NCI-H2227 (cell line): ENCODE results near the gene SERTM2.

ENCODE experiments used
- DNase-seq: peaks from one replicate; lab custom pipeline; 2025; ENCODE audit not compliant: unreplicated experiment; lab: John Stamatoyannopoulos, UW

The SERTM2 gene

DNA sequence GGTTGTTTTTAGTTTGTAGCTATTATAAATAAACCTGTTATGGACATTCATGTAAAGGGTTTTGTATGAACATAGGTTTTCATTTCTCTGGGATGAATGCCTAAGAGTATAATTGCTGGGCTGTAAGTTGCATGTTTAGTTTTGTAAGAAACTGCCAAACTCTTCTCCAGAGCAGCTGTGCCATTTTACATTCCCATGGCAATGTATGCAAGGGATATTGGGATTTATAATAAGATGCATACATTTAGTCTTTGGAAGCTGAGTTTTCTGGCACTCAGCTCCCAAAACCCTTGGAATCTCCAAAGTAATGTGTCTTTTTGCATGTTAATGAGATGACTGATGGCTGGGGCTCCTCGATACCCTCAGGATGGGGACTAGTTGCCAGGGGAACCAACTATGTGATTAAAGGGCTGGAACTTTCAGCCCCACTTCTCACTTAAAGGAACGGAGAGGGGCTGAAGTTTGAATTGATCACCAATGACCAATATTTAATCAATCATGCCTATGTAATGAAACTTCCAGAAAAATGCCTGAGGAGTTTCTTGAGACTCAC, 44.0 kb downstream of the SERTM2 start:
- DNase-seq, result no peak

DNA sequence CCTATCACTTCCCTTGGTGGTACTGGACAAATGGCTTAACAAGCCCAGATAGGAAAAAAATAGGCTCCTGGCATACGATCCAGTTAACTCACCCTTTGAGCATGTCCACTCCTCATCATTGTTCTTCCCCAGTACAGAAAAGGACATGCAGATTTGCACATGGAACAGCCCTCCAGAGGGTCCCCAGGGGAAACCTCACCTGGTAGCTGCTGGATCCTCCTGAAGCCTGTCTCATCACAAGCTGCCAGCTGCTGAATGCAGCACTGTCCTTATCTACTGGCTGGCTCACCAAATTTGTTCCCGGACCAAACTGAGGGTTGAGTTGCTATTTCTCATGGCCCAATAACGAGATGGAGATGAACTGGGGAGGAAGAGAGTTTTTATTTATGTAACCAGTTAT, 49.4 kb downstream of the SERTM2 start:
- no peak for DNase-seq

DNA sequence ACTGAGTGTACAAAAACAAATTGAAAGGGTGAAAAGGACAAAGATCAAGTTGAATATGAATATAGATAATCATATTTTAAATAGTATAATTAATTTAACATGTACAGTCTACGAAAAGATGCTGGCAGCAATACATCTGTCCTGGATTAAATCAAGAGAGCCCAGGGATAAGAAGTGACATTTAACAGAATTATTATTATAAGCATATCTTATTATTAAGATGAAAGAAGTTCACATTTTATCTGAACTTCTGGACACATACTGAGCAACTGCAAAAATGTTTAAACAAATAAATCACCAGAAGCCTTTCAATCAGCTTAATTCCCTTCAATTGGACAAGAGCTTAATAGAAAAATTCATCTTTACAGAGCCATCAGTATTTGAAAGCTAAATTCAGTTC, 50.4 kb downstream of the SERTM2 start:
- no peak for DNase-seq

DNA sequence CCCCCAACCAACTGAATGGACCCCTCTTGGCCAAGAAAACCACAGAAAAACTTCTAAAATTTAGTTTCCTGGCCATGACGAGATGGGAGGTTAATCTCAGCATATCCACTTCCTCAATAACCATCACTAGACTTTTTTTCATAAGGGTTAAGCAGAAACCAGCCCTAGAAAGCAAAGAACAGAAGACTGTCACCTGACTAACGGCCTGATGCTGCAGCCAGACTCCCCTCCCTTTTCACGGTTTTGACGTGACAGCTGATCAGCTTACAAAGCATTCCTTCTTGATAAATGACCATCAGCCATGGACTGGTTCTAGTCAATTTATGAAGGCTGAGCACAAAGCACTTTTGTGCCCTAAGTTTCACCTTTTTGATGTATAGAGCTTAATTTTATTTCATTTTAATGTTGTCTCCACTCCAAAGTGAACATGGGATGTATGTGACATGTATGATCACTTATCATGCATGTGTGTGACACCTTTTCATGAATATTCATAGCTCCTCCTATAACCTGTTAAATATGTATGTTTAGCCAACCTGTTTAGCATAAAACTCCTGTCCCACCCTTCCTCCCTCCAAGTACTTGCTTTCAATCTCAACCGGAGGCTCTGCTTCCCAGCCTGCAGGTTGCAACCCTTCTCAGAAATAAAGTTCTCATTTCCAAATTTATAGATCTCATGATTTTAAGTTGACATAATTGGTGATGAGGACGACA, 56.3 kb downstream of the SERTM2 start:
- no peak for DNase-seq

GRCh38 chrX:111568354-111568753, 56.9 kb downstream of the SERTM2 start:
- peak; percentile 23 for DNase-seq

DNA sequence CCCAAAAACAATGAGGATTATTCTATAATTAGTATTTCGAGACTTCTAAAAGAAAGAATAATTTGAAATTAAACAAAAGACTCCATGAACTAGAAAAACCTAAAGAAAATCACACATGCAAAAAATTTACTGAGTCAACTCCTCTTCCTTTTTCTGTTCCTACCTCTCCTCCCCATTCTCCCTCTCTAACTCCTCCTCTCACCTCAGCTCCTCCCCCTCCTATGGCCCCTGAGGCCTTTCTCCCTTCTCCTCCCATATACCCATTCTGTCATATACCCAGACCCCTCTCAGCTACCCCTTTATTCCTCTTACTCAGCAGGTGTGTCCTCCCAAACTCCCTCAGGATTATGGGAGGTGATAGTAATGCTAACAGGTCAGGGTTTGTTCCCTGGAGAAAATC, 57.4 kb downstream of the SERTM2 start:
- DNase-seq, result no peak
